ENCODE measurements around the gene RUNX1. TPM values are rescaled to one million over a fixed set of nuclear protein-coding genes. Genes with fewer than 3 reads are reported as not detected.
A peak's percentile ranks its signal among the peaks of the same experiment; 100 is the strongest.

The RUNX1 gene
- total and polyA plus RNA-seq, 7 donors = 8.7 to 230 (median 30.1) TPM

DNA sequence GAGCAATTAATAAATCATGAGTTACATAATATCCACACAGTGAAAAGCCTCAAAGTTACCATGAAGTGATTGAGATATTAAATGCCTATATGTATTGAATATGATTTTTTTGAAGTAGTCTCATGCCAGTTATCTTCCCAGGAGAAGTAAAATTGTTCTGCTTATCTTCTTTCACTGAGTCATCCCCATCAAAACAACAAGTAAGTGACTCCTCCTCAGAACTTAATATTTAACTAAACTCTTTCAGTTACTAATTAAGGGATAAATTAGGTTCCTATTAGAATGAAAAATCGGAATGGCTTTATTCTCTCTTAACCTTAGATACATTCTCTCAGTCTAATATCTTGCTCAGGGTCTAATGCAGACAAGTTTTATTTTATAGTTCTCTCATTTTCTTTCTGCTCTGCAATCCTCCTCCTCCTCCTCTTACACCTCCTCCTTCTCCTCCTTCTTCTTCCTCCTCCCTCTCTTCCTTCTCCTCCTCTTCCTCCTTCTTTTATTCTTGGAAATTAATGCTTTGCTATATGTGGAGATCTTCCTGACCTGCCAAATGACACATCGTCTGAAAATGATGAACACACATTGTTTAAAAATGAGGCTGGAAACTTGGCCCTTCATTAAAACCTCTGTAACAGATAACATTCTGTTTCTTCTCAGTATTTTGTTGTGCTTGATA lies 110.9 kb downstream of the RUNX1 start:
- TF ChIP-seq, protein P1, sequence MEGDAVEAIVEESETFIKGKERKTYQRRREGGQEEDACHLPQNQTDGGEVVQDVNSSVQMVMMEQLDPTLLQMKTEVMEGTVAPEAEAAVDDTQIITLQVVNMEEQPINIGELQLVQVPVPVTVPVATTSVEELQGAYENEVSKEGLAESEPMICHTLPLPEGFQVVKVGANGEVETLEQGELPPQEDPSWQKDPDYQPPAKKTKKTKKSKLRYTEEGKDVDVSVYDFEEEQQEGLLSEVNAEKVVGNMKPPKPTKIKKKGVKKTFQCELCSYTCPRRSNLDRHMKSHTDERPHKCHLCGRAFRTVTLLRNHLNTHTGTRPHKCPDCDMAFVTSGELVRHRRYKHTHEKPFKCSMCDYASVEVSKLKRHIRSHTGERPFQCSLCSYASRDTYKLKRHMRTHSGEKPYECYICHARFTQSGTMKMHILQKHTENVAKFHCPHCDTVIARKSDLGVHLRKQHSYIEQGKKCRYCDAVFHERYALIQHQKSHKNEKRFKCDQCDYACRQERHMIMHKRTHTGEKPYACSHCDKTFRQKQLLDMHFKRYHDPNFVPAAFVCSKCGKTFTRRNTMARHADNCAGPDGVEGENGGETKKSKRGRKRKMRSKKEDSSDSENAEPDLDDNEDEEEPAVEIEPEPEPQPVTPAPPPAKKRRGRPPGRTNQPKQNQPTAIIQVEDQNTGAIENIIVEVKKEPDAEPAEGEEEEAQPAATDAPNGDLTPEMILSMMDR (IDR thresholded peaks at IDR 0.05) = no peak
- Histone ChIP-seq H3K36me3 (ENCODE audit: insufficient read depth in 1 of 2, low read depth in 1 of 2) (no peaks in the 10 kb centered on the region), H3K4me3 (no peak overlapping the region), H3K27ac (no peak overlapping the region), H3K27me3 (ENCODE audit: insufficient read depth in 3 of 3, low read length in 2 of 3) (peaks cover 0 to 4% (median 0%) of the 10 kb centered on the region in 3 donors), H3K4me1 (no peaks in the 10 kb centered on the region), H3K9me3 (no peaks in the 10 kb centered on the region)
- WGBS, 3 donors = 56 to 69% (median 64%) methylated on average over 2 of the region's 2 CpGs
- intact Hi-C loops (cut with DNase I) = no loop called here
- no peak for ATAC-seq
- no peak for DNase-seq

DNA sequence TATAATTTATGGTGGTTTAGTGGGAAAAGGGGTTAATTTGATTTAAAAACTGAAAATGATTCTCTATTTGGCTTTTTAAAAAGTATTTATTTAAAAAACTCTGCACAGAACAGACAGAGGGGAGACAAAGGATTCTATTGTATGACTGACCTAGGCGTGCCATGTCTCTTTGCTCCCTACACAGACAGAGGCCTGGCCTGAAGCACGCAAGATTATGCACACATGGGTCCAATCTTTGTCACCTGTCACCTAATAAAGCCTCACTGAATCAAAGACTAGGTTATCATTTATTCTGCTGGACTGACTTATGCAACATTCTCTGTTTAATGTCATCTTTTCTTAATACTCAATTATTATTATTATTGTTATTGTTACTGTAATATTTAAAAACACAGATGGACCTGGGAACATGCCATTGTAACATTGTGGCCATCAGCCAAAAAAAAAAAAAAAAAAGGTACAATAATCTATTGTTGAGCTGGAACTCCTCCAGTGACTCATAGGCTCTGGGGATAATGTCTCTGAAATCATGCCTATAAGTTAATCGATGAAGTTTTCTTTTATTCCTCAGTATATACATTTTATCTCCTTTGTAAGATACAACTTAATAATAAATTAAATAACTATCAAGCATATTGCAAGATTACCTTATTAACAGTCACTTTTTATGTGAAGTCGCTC lies 112.1 kb downstream of the RUNX1 start:
- H3K27ac ChIP-seq = no peak overlapping the region
- no peak for DNase-seq
- no peaks in the 10 kb centered on the region for H3K36me3 ChIP-seq (ENCODE audit: insufficient read depth in 1 of 2, low read depth in 1 of 2)
- no peaks in the 10 kb centered on the region for H3K9me3 ChIP-seq
- WGBS, 3 donors = 70 to 77% (median 72%) methylated on average over 4 of the region's 4 CpGs
- ATAC-seq = no peak
- H3K4me1 ChIP-seq = no peaks in the 10 kb centered on the region
- H3K4me3 ChIP-seq = no peak overlapping the region
- TF ChIP-seq, protein P1 (IDR thresholded peaks at IDR 0.05) = no peak
- intact Hi-C loops (cut with DNase I) = no loop called here
- peaks cover 0 to 4% (median 0%) of the 10 kb centered on the region in 3 donors for H3K27me3 ChIP-seq (ENCODE audit: insufficient read depth in 3 of 3, low read length in 2 of 3)

DNA sequence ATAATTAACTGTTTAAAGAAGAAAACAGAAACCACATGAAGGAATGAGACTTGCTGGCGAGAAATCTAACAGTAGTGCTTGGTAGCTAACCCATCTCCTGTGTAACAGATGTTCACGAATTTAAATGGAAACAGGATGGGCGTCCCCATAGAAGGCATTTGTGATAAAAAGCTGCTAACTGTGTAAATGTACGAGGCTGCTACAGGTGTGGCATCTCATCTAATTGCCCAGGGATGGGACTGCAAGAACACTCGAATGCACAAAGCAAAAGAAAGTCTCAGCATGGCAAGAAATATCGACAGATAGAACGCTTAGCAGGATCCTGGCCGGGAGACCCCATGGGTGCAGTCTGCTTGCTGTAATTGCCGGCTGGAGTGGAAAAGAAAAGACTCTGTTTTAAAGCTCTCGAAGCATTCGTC lies 112.7 kb downstream of the RUNX1 start:
- TF ChIP-seq, protein P1 (IDR thresholded peaks at IDR 0.05) = no peak
- Histone ChIP-seq H3K9me3 (no peaks in the 10 kb centered on the region), H3K4me3 (no peak overlapping the region), H3K27ac (no peak overlapping the region), H3K36me3 (ENCODE audit: insufficient read depth in 1 of 2, low read depth in 1 of 2) (no peaks in the 10 kb centered on the region), H3K4me1 (no peaks in the 10 kb centered on the region), H3K27me3 (ENCODE audit: insufficient read depth in 3 of 3, low read length in 2 of 3) (peaks cover 0 to 4% (median 0%) of the 10 kb centered on the region in 3 donors)
- DNase-seq = no peak
- no peak for ATAC-seq
- intact Hi-C loops (cut with DNase I) = no loop called here
- WGBS, 3 donors = 55 to 63% (median 56%) methylated on average over 11 of the region's 11 CpGs

DNA sequence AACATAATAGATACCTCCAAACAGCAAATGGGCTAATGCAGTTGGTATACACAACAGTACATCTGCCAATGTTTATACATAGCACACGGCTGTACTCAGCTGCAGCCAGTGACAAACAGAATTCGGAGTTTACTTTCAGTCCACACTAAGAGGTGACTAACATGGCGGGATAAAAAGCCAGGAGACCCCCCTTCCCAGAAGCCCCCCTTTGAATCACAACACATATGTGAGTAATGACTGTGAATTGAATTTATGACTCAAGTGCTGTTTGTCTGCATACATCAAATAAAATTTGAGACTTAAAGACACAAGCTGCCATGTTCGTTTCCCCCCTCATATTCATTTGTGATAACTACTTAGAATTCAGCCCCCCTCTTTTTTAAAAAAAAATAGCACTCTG lies 113.2 kb downstream of the RUNX1 start:
- DNase-seq (no peak), ATAC-seq (peak in 2 of 4 donors; percentile 21 to 40)
- TF ChIP-seq, protein P1 (IDR thresholded peaks at IDR 0.05) = no peak
- no peak overlapping the region for H3K27ac ChIP-seq
- no peaks in the 10 kb centered on the region for H3K9me3 ChIP-seq
- H3K4me1 ChIP-seq = no peaks in the 10 kb centered on the region
- no peak overlapping the region for H3K4me3 ChIP-seq
- peaks cover 0 to 4% (median 0%) of the 10 kb centered on the region in 3 donors for H3K27me3 ChIP-seq (ENCODE audit: insufficient read depth in 3 of 3, low read length in 2 of 3)
- intact Hi-C loops (cut with DNase I) = no loop called here
- H3K36me3 ChIP-seq (ENCODE audit: insufficient read depth in 1 of 2, low read depth in 1 of 2) = no peaks in the 10 kb centered on the region
- WGBS, 3 donors = 78 to 80% (median 79%) methylated on average over 4 of the region's 4 CpGs

Data from psoas muscle (tissue), 8 donors.